Activated CD4-positive, CD25-positive, alpha-beta regulatory T cell treated with anti-CD3 and anti-CD28 coated beads, Interleukin-2, amount 50 U/mL, for 24 hours (primary cell): ENCODE data around the gene ZBED3.
"Not testable (repeated sequence)": the region's sequence is repeated elsewhere in the genome, so short reads cannot be mapped to it uniquely, and the experiment has no call there.

Experiments
- ATAC-seq, 2 donors: fragments of 150-1000 bp; cut with Tn5 transposase; one replicate each; pipeline ENCODE4 v1.10.0; 2021; ENCODE audit warnings: mild to moderate bottlenecking in 1 of 2, moderate library complexity in 1 of 2

ZBED3 gene

GRCh38 chr5:77086689-77087483 lies at the start of gene ZBED3:
ZBED3 (minus strand) TSS chr5:77087285; CDS start chr5:77077878, 9,407 bp downstream.
- peak; percentile 63 to 64 for ATAC-seq

- ATAC-seq: no peak
Observed at GRCh38 chr5:77133061-77133758, 46.1 kb upstream of the ZBED3 start.

- ATAC-seq: no peak
Observed at GRCh38 chr5:77131361-77131760, 44.3 kb upstream of the ZBED3 start.

- ATAC-seq: no peak
Observed at GRCh38 chr5:77129391-77129990, 42.4 kb upstream of the ZBED3 start.

GRCh38 chr5:77128411-77129061 lies 41.5 kb upstream of the ZBED3 start:
- no peak for ATAC-seq

GRCh38 chr5:77123057-77123456 lies 36.0 kb upstream of the ZBED3 start:
- no peak for ATAC-seq

- ATAC-seq: no peak
Observed at GRCh38 chr5:77120706-77121105, 33.6 kb upstream of the ZBED3 start.

- ATAC-seq: no peak
Observed at GRCh38 chr5:77120086-77120485, 33.0 kb upstream of the ZBED3 start.

GRCh38 chr5:77117161-77117560 lies 30.1 kb upstream of the ZBED3 start:
- ATAC-seq: no peak

- not testable (repeated sequence) for ATAC-seq
Observed at GRCh38 chr5:77107035-77107434, 19.9 kb upstream of the ZBED3 start.

- ATAC-seq: no peak
Observed at GRCh38 chr5:77104813-77105212, 17.7 kb upstream of the ZBED3 start.

GRCh38 chr5:77103457-77103856 lies 16.4 kb upstream of the ZBED3 start:
- no peak for ATAC-seq

- ATAC-seq: no peak
Observed at GRCh38 chr5:77102549-77102948, 15.5 kb upstream of the ZBED3 start.

- no peak for ATAC-seq
Observed at GRCh38 chr5:77101298-77101697, 14.2 kb upstream of the ZBED3 start.

- no peak for ATAC-seq
Observed at GRCh38 chr5:77095189-77095588, 8.1 kb upstream of the ZBED3 start.

GRCh38 chr5:77087484-77088261 lies 588 bp upstream of the ZBED3 start:
- peak; percentile 9 to 22 for ATAC-seq

GRCh38 chr5:77086368-77086688 lies 757 bp downstream of the ZBED3 start:
- no peak for ATAC-seq

- ATAC-seq: no peak
Observed at GRCh38 chr5:77083088-77083487, 4.0 kb downstream of the ZBED3 start.

GRCh38 chr5:77082280-77082679 lies 4.8 kb downstream of the ZBED3 start:
- ATAC-seq: no peak

- no peak for ATAC-seq
Observed at GRCh38 chr5:77080905-77081304, 6.2 kb downstream of the ZBED3 start.

- not testable (repeated sequence) for ATAC-seq
Observed at GRCh38 chr5:77080479-77080878, 6.6 kb downstream of the ZBED3 start.

- no peak for ATAC-seq
Observed at GRCh38 chr5:77077829-77078176, 9.3 kb downstream of the ZBED3 start.
